OCI-LY7 (cell line): ENCODE data around the gene SRPK2. TPM values are rescaled to one million over a fixed set of nuclear protein-coding genes. Genes with fewer than 3 reads are reported as not detected.

Experiments
- BruUV-seq: library from RNA; stranded (reverse); fragments of 400-500 nt; replicated peaks from 2 replicates; lab custom pipeline; 2021; lab: Mats Ljungman, UMichigan
- CTCF ChIA-PET: fragments of 300-600 bp; sonication (Branson Sonifier 250); formaldehyde crosslinking; loops from one replicate; lab custom pipeline; 2022; ENCODE audit warnings: antibody characterized with exemption; ENCODE audit not compliant: unreplicated experiment; lab: Charles Lee
- POLR2A ChIA-PET: fragments of 300-600 bp; sonication (Branson Sonifier 250); formaldehyde crosslinking; loops from one replicate; lab custom pipeline; 2022; ENCODE audit warnings: antibody characterized with exemption; lab: Charles Lee
- DNase-seq: peaks from one replicate; pipeline ENCODE4 v3.0.0-alpha.2; 2015; ENCODE audit warnings: low spot score
- H2AFZ ChIP-seq: fragments of 200-600 bp; sonication (generic), shearing (Covaris generic); 2 replicates; pipeline ENCODE4 v1.6.1; 2014; ENCODE audit warnings: mild to moderate bottlenecking, antibody characterized with exemption, low read length, moderate library complexity
- H3K27ac ChIP-seq: fragments of 200-600 bp; sonication (generic); 2 replicates; pipeline ENCODE4 v1.5.1; 2014; ENCODE audit warnings: mixed run types, low read depth, mild to moderate bottlenecking, moderate library complexity, low read length, inconsistent platforms; ENCODE audit not compliant: poor library complexity, severe bottlenecking
- H3K36me3 ChIP-seq: fragments of 200-600 bp; sonication (generic); 2 replicates; pipeline ENCODE4 v1.6.1; 2014; ENCODE audit warnings: mild to moderate bottlenecking, antibody characterized with exemption, low read length, moderate library complexity, mixed read lengths; ENCODE audit not compliant: insufficient read depth
- H3K4me1 ChIP-seq: fragments of 200-600 bp; sonication (generic); 2 replicates; pipeline ENCODE4 v1.5.1; 2014; ENCODE audit warnings: mild to moderate bottlenecking, low read length; ENCODE audit not compliant: insufficient read depth, poor library complexity, severe bottlenecking
- H3K4me2 ChIP-seq: fragments of 200-600 bp; sonication (generic); 2 replicates; pipeline ENCODE4 v1.6.1; 2014; ENCODE audit warnings: mild to moderate bottlenecking, low read length
- H3K4me3 ChIP-seq: fragments of 200-600 bp; sonication (generic); 2 replicates; pipeline ENCODE4 v1.5.1; 2014; ENCODE audit warnings: mild to moderate bottlenecking, low read depth, low read length; ENCODE audit not compliant: poor library complexity, severe bottlenecking
- H3K79me2 ChIP-seq: fragments of 200-600 bp; sonication (generic); 2 replicates; pipeline ENCODE4 v1.6.1; 2016; ENCODE audit warnings: low read depth, mild to moderate bottlenecking, low read length, moderate library complexity, mixed read lengths; ENCODE audit not compliant: insufficient read depth
- H3K9me2 ChIP-seq: fragments of 200-600 bp; sonication (generic); 2 replicates; pipeline ENCODE4 v1.6.1; 2016; ENCODE audit warnings: mild to moderate bottlenecking, low read length, mixed read lengths; ENCODE audit not compliant: insufficient read depth
- H3K9me3 ChIP-seq: fragments of 200-600 bp; sonication (generic); 2 replicates; pipeline ENCODE4 v1.6.1; 2014; ENCODE audit warnings: mild to moderate bottlenecking, mixed run types, low read length, mixed read lengths
- H4K20me1 ChIP-seq: fragments of 200-600 bp; sonication (generic); 2 replicates; pipeline ENCODE4 v1.6.1; 2014; ENCODE audit warnings: mild to moderate bottlenecking, antibody characterized with exemption, low read length, moderate library complexity, mixed read lengths; ENCODE audit not compliant: insufficient read depth
- CTCF ChIP-seq: fragments of 200-600 bp; sonication (generic); conservative IDR thresholded peaks from 2 replicates; pipeline ENCODE4 v1.5.1; 2014; ENCODE audit warnings: mild to moderate bottlenecking, antibody characterized with exemption, low read length, moderate library complexity, mixed read lengths
- EZH2phosphoT487 ChIP-seq: fragments of 200-600 bp; sonication (generic); IDR thresholded peaks from 2 replicates; pipeline ENCODE4 v1.6.1; 2018; ENCODE audit warnings: low read depth, borderline replicate concordance, mild to moderate bottlenecking, mixed run types, antibody characterized with exemption, low read length, moderate library complexity, mixed read lengths
- intact Hi-C: fragments of 100-400 bp; cut with micrococcal nuclease; formaldehyde crosslinking; loops from one replicate; pipeline ENCODE4 v1.10.0; 2022; ENCODE audit not compliant: unreplicated experiment
- total RNA-seq, 2 experiments: library from RNA; depleted of rRNA in 1 of 2; stranded (reverse); fragments of >200 nt in 1 of 2; shearing (Covaris generic) in 1 of 2; gene quantifications; 2 replicates each; pipeline ENCODE4 v1.2.3, GENCODE V29; 2014 to 2022

The SRPK2 gene
- total RNA-seq, 2 experiments from 2014 or later, result 22.1 to 26.8 TPM

GRCh38 chr7:105205592-105206237, 183.0 kb downstream of the SRPK2 start:
- no peaks in the 10 kb centered on the region for H3K9me3 ChIP-seq
- ChIA-PET POLR2A (interaction anchor here (0.6 kb wide), 1 partner anchor 1448 kb away, joined by 3 read pairs; no protein-coding TSS in a partner anchor), CTCF (no interaction called here)
- no peak overlapping the region for H3K4me3 ChIP-seq
- no peak overlapping the region for H3K27ac ChIP-seq
- no peaks in the 10 kb centered on the region for H3K9me2 ChIP-seq
- DNase-seq, result no peak
- H3K4me1 ChIP-seq, result no peaks in the 10 kb centered on the region
- peaks cover 6% of the 10 kb centered on the region; the same call in 1 of the 2 replicates for H3K79me2 ChIP-seq
- H3K4me2 ChIP-seq, result no peak overlapping the region
- H4K20me1 ChIP-seq, result no peaks in the 10 kb centered on the region
- intact Hi-C loops, result no loop called here
- H3K36me3 ChIP-seq, result no peaks in the 10 kb centered on the region
- BruUV-seq, result no TSS peak
- no peak overlapping the region for H2AFZ ChIP-seq
- TF ChIP-seq EZH2phosphoT487 (no peak), CTCF (no peak)

GRCh38 chr7:105204953-105205352, 183.8 kb downstream of the SRPK2 start:
- TF ChIP-seq CTCF, result no peak
- TF ChIP-seq EZH2phosphoT487, result no peak
- Histone ChIP-seq H3K36me3 (no peaks in the 10 kb centered on the region), H3K79me2 (peaks cover 6% of the 10 kb centered on the region; the same call in 1 of the 2 replicates), H3K9me2 (no peaks in the 10 kb centered on the region), H3K4me3 (no peak overlapping the region), H3K27ac (no peak overlapping the region), H4K20me1 (no peaks in the 10 kb centered on the region), H3K4me1 (no peaks in the 10 kb centered on the region), H2AFZ (no peak overlapping the region), H3K4me2 (no peak overlapping the region), H3K9me3 (no peaks in the 10 kb centered on the region)
- DNase-seq, result no peak
- ChIA-PET POLR2A (interaction anchor here (0.6 kb wide), 1 partner anchor 1448 kb away, joined by 3 read pairs; no protein-coding TSS in a partner anchor), CTCF (no interaction called here)
- no TSS peak for BruUV-seq
- intact Hi-C loops, result no loop called here

- POLR2A ChIA-PET, result no interaction called here
- DNase-seq, result no peak
These were observed 184.2 kb downstream of the SRPK2 start for GRCh38 chr7:105204520-105204919.

More at GRCh38 chr7:105204520-105204919, 184.2 kb downstream of the SRPK2 start:
- intact Hi-C loops, result no loop called here
- no TSS peak for BruUV-seq
- no peak overlapping the region for H3K4me3 ChIP-seq
- no peaks in the 10 kb centered on the region for H3K9me2 ChIP-seq
- no peaks in the 10 kb centered on the region for H3K4me1 ChIP-seq
- H4K20me1 ChIP-seq, result no peaks in the 10 kb centered on the region
- TF ChIP-seq EZH2phosphoT487 (no peak), CTCF (no peak)
- no peak overlapping the region for H2AFZ ChIP-seq
- H3K4me2 ChIP-seq, result no peak overlapping the region
- CTCF ChIA-PET, result no interaction called here
- no peaks in the 10 kb centered on the region for H3K9me3 ChIP-seq
- no peaks in the 10 kb centered on the region for H3K36me3 ChIP-seq
- no peak overlapping the region for H3K27ac ChIP-seq
- H3K79me2 ChIP-seq, result peaks cover 6% of the 10 kb centered on the region; the same call in 1 of the 2 replicates
